Gastroesophageal sphincter (tissue), 4 donors: ENCODE measurements around the gene CCDC33. TPM values are rescaled to one million over a fixed set of nuclear protein-coding genes. Genes with fewer than 3 reads are reported as not detected.

Experiments used
- ATAC-seq: fragments of 150-250 bp; one replicate; pipeline ENCODE4 v1.9.1; 2016; ENCODE audit warnings: mild to moderate bottlenecking, moderate library complexity
- H3K27ac ChIP-seq, 4 donors: fragments of 200-600 bp; sonication (generic) in 3 of 4; 1 replicate in 3 of 4; 2 replicates in 1 of 4; pipeline ENCODE4 v1.5.1; 2016 to 2019
- H3K27me3 ChIP-seq: fragments of 200-600 bp; sonication (generic); one replicate; pipeline ENCODE4 v1.5.1; 2019
- H3K36me3 ChIP-seq, 2 donors: fragments of 200-600 bp; sonication (generic); one replicate each; pipeline ENCODE4 v1.5.1; 2019; ENCODE audit warnings: control low read depth in 1 of 2
- H3K4me1 ChIP-seq, 3 donors: fragments of 200-600 bp; sonication (generic); 1 replicate in 2 of 3; 2 replicates in 1 of 3; pipeline ENCODE4 v1.5.1; 2016 to 2019; ENCODE audit warnings: control low read depth in 2 of 3
- H3K4me3 ChIP-seq, 2 donors: fragments of 200-600 bp; sonication (generic); one replicate each; pipeline ENCODE4 v1.5.1; 2019; ENCODE audit warnings: mild to moderate bottlenecking in 1 of 2, moderate library complexity in 1 of 2
- H3K9me3 ChIP-seq, 3 donors: fragments of 200-600 bp; sonication (generic); one replicate each; pipeline ENCODE4 v1.5.1; 2017 to 2019; ENCODE audit warnings: control low read depth in 2 of 3
- CTCF ChIP-seq, 4 experiments: fragments of 200-600 bp in 2 of 4; fragments of 450-650 bp in 2 of 4; sonication (generic) in 1 of 4; IDR thresholded peaks; one replicate each; pipeline ENCODE4 v1.5.1; 2017 to 2019; ENCODE audit warnings: antibody characterized with exemption in 4 of 4, mild to moderate bottlenecking in 2 of 4, moderate library complexity in 2 of 4
- EP300 ChIP-seq: sonication (generic); formaldehyde crosslinking; IDR thresholded peaks from one replicate; pipeline ENCODE4 v1.6.1; 2017; ENCODE audit warnings: antibody characterized with exemption, mild to moderate bottlenecking
- POLR2A ChIP-seq, 2 donors: fragments of 450-650 bp; IDR thresholded peaks; one replicate each; pipeline ENCODE4 v1.6.1; 2017; ENCODE audit warnings: antibody characterized with exemption in 2 of 2, mild to moderate bottlenecking in 2 of 2, moderate library complexity in 1 of 2
- POLR2AphosphoS5 ChIP-seq: sonication (generic); formaldehyde crosslinking; IDR thresholded peaks from one replicate; pipeline ENCODE4 v1.6.1; 2017; ENCODE audit warnings: antibody characterized with exemption
- WGBS, 2 donors: methylation state at CpG; one replicate each; pipeline ENCODE4 v1.1.5; 2018; ENCODE audit warnings: low coverage in 1 of 2; 5-methylcytosine and 5-hydroxymethylcytosine counted together
- total RNA-seq, 4 donors: library from RNA; depleted of rRNA; stranded (reverse); fragments of >200 nt; gene quantifications; one replicate each; pipeline ENCODE4 v1.1.0, GENCODE V29; 2016

CCDC33 gene
- total RNA-seq, 4 donors from 2014 or later, result not detected

GRCh38 chr15:74258456-74259291 is 22.5 kb downstream of the CCDC33 start:
- Histone ChIP-seq H3K4me1 (no peaks in the 10 kb centered on the region), H3K36me3 (no peaks in the 10 kb centered on the region), H3K9me3 (no peaks in the 10 kb centered on the region), H3K27me3 (peaks cover 67% of the 10 kb centered on the region), H3K4me3 (no peak overlapping the region), H3K27ac (no peak overlapping the region)
- TF ChIP-seq CTCF (IDR thresholded peaks at IDR 0.05) (no peak), POLR2AphosphoS5 (no peak), EP300 (no peak), POLR2A (IDR thresholded peaks at IDR 0.05) (no peak)
- no peak for ATAC-seq
- 8 to 24% methylated on average over 2 to 3 of the region's 7 CpGs for WGBS, 2 donors

- ATAC-seq, result no peak
- no CpG with 5 or more reads among the region's 5 CpGs for WGBS, 2 donors
Measured at GRCh38 chr15:74259292-74259648, 23.1 kb downstream of the CCDC33 start.

GRCh38 chr15:74259821-74260607 is 23.9 kb downstream of the CCDC33 start:
- no peak for ATAC-seq
- peaks cover 75% of the 10 kb centered on the region for H3K27me3 ChIP-seq
- H3K4me3 ChIP-seq, result no peak overlapping the region
- TF ChIP-seq CTCF (IDR thresholded peaks at IDR 0.05), result no peak
- no peak for TF ChIP-seq EP300
- no peak for TF ChIP-seq POLR2A (IDR thresholded peaks at IDR 0.05)
- no peak for TF ChIP-seq POLR2AphosphoS5
- no peaks in the 10 kb centered on the region for H3K36me3 ChIP-seq
- no peaks in the 10 kb centered on the region for H3K9me3 ChIP-seq
- H3K4me1 ChIP-seq, result no peaks in the 10 kb centered on the region
- H3K27ac ChIP-seq, result no peak overlapping the region
- 68 to 80% methylated on average over 5 to 7 of the region's 12 CpGs for WGBS, 2 donors

More at GRCh38 chr15:74259292-74259648, 23.1 kb downstream of the CCDC33 start:
- H3K27me3 ChIP-seq, result peaks cover 73% of the 10 kb centered on the region
- TF ChIP-seq POLR2AphosphoS5 (no peak), CTCF (IDR thresholded peaks at IDR 0.05) (no peak), EP300 (no peak), POLR2A (IDR thresholded peaks at IDR 0.05) (no peak)
- H3K4me3 ChIP-seq, result no peak overlapping the region
- H3K4me1 ChIP-seq, result no peaks in the 10 kb centered on the region
- no peaks in the 10 kb centered on the region for H3K9me3 ChIP-seq
- no peaks in the 10 kb centered on the region for H3K36me3 ChIP-seq
- no peak overlapping the region for H3K27ac ChIP-seq

- TF ChIP-seq EP300 (no peak), POLR2AphosphoS5 (no peak), POLR2A (IDR thresholded peaks at IDR 0.05) (no peak), CTCF (IDR thresholded peaks at IDR 0.05) (no peak)
- H3K4me1 ChIP-seq, result no peaks in the 10 kb centered on the region
- H3K4me3 ChIP-seq, result no peak overlapping the region
- no peak overlapping the region for H3K27ac ChIP-seq
- H3K9me3 ChIP-seq, result no peaks in the 10 kb centered on the region
- H3K27me3 ChIP-seq, result peaks cover 72% of the 10 kb centered on the region
- 33% methylated on average over 1 of the region's 3 CpGs; no CpG with 5 or more reads in 1 of the 2 donors for WGBS, 2 donors
- no peaks in the 10 kb centered on the region for H3K36me3 ChIP-seq
- no peak for ATAC-seq
Measured at GRCh38 chr15:74261041-74261440, 24.9 kb downstream of the CCDC33 start.
